IMR-90 (cell line): Measurements from ENCODE around the gene MTCL1. TPM values are rescaled to one million over a fixed set of nuclear protein-coding genes. Genes with fewer than 3 reads are reported as not detected.

Experiments
- BHLHE40 ChIP-seq: fragments of 150-350 bp; IDR thresholded peaks from 2 replicates; pipeline ENCODE4 v1.6.1; 2016; ENCODE audit warnings: mild to moderate bottlenecking, low read depth, low read length
- polyA plus RNA-seq, 3 experiments: library from polyadenylated mRNA; depleted of rRNA; stranded (reverse); fragments of >200 nt; gene quantifications; 2 replicates each; pipeline ENCODE4 v1.2.3, GENCODE V29; 2012; ENCODE audit warnings: low replicate concordance in 1 of 3
- total RNA-seq: library from RNA; depleted of rRNA; stranded (reverse); fragments of >200 nt; gene quantifications from 2 replicates; pipeline ENCODE4 v1.2.3, GENCODE V29; 2012
- TF ChIP-seq, protein P1 (sequence below): conservative IDR thresholded peaks from 2 replicates; pipeline ENCODE4 v1.5.1; 2012; ENCODE audit warnings: mild to moderate bottlenecking, low read depth, low read length, improper control_type of control experiment

The MTCL1 gene
- total and polyA plus RNA-seq, 2 of the 4 experiments (the other 2 are of a cell fraction): 29.0 to 45.3 TPM

DNA sequence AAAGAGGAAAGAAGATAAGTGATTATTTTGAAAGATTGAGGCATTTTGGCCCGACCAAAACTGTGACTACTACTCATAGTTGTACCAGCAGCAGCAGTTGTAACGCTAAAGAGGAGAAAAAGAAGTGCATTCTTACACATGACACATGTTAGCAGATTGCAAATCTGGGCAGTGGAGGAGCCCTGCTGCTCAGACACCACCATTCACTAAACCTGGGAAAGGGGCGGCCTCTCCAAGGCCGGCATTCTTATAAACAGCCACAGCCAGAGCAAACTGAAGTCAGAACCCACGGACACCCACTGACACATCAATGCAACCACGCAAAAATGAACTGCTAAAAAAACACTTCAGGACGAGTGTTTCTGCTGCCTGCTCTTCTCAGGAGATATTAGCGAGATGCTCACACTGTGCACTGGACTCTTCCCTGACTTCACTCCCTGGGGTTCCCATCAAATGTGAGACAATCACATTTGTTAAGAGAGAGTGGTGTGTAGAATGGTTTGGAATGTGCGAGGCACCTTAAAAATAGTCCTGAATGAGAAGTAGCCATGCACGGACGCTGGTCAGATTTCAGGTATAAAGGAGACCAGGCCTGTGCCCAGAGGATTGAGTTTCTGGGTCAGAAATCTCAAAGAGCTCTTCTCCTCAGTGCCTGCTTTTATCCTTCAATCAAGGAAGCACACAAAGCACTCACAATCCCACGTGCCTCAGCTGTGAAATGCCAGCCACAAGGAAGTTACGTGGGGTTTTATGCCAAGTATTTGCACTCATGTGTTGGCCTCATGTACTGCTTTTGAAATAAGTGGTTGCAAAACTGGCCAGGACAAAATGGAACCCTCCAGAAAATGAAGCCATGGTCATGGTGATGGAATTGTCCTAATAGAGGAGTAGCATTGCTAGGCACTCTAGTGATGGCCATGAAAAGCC is 83.4 kb downstream of the MTCL1 start (continued):
- TF ChIP-seq, protein P1, sequence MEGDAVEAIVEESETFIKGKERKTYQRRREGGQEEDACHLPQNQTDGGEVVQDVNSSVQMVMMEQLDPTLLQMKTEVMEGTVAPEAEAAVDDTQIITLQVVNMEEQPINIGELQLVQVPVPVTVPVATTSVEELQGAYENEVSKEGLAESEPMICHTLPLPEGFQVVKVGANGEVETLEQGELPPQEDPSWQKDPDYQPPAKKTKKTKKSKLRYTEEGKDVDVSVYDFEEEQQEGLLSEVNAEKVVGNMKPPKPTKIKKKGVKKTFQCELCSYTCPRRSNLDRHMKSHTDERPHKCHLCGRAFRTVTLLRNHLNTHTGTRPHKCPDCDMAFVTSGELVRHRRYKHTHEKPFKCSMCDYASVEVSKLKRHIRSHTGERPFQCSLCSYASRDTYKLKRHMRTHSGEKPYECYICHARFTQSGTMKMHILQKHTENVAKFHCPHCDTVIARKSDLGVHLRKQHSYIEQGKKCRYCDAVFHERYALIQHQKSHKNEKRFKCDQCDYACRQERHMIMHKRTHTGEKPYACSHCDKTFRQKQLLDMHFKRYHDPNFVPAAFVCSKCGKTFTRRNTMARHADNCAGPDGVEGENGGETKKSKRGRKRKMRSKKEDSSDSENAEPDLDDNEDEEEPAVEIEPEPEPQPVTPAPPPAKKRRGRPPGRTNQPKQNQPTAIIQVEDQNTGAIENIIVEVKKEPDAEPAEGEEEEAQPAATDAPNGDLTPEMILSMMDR: no peak
- no peak for TF ChIP-seq BHLHE40
